ENCODE data around the gene ZNF460. TPM values are rescaled to one million over a fixed set of nuclear protein-coding genes. Genes with fewer than 3 reads are reported as not detected.

ZNF460 gene
- total and polyA plus RNA-seq, 2 of the 13 experiments (the other 11 are each of a cell fraction or from before 2014, with no cell fraction given) = 14.5 to 44.8 TPM

- TF ChIP-seq, protein P1, sequence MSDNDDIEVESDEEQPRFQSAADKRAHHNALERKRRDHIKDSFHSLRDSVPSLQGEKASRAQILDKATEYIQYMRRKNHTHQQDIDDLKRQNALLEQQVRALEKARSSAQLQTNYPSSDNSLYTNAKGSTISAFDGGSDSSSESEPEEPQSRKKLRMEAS (IDR thresholded peaks at IDR 0.05) = peak; percentile 69
- no peak for TF ChIP-seq FOXO1 (CRISPR knock-in tag; IDR thresholded peaks at IDR 0.05)
- no peak for TF ChIP-seq TOPORS (CRISPR knock-in tag; IDR thresholded peaks at IDR 0.05)
- TF ChIP-seq HMGA1 (CRISPR knock-in tag; conservative IDR thresholded peaks at IDR 0.05) = no peak
- no peak for TF ChIP-seq PREB (CRISPR knock-in tag; IDR thresholded peaks at IDR 0.05)
- no peak for TF ChIP-seq CCAR2 (optimal IDR thresholded peaks at IDR 0.05; ENCODE audit: low read depth, low read length)
- TF ChIP-seq ZEB1 (IDR thresholded peaks at IDR 0.05; ENCODE audit: insufficient replicate concordance, low read depth) = no peak
- no peak for TF ChIP-seq PAWR (CRISPR knock-in tag; IDR thresholded peaks at IDR 0.05; ENCODE audit: borderline replicate concordance)
- TF ChIP-seq ZNF816 (CRISPR knock-in tag; IDR thresholded peaks at IDR 0.05; ENCODE audit: borderline replicate concordance) = no peak
- peak; percentile 88 for TF ChIP-seq PHF20 (CRISPR knock-in tag; IDR thresholded peaks at IDR 0.05)
- TF ChIP-seq NFIC (IDR thresholded peaks at IDR 0.05; ENCODE audit: low read length) = no peak
- TF ChIP-seq GATAD2A (CRISPR knock-in tag; IDR thresholded peaks at IDR 0.05) = 0 out of 2 replicates have a peak, but pooled peaks have one; percentile 14
- TF ChIP-seq ZNF574 (CRISPR knock-in tag; IDR thresholded peaks at IDR 0.05) = peak; percentile 87
- TF ChIP-seq, protein P2, sequence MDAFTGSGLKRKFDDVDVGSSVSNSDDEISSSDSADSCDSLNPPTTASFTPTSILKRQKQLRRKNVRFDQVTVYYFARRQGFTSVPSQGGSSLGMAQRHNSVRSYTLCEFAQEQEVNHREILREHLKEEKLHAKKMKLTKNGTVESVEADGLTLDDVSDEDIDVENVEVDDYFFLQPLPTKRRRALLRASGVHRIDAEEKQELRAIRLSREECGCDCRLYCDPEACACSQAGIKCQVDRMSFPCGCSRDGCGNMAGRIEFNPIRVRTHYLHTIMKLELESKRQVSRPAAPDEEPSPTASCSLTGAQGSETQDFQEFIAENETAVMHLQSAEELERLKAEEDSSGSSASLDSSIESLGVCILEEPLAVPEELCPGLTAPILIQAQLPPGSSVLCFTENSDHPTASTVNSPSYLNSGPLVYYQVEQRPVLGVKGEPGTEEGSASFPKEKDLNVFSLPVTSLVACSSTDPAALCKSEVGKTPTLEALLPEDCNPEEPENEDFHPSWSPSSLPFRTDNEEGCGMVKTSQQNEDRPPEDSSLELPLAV (CRISPR knock-in tag; conservative IDR thresholded peaks at IDR 0.05; ENCODE audit: low read depth) = no peak
- TF ChIP-seq TBP (CRISPR knock-in tag; IDR thresholded peaks at IDR 0.05) = no peak
- no peak for TF ChIP-seq KLF15 (CRISPR knock-in tag; IDR thresholded peaks at IDR 0.05; ENCODE audit: borderline replicate concordance)
- no peak for TF ChIP-seq ZNF704 (CRISPR knock-in tag; IDR thresholded peaks at IDR 0.05; ENCODE audit: borderline replicate concordance)
- TF ChIP-seq, protein P3, sequence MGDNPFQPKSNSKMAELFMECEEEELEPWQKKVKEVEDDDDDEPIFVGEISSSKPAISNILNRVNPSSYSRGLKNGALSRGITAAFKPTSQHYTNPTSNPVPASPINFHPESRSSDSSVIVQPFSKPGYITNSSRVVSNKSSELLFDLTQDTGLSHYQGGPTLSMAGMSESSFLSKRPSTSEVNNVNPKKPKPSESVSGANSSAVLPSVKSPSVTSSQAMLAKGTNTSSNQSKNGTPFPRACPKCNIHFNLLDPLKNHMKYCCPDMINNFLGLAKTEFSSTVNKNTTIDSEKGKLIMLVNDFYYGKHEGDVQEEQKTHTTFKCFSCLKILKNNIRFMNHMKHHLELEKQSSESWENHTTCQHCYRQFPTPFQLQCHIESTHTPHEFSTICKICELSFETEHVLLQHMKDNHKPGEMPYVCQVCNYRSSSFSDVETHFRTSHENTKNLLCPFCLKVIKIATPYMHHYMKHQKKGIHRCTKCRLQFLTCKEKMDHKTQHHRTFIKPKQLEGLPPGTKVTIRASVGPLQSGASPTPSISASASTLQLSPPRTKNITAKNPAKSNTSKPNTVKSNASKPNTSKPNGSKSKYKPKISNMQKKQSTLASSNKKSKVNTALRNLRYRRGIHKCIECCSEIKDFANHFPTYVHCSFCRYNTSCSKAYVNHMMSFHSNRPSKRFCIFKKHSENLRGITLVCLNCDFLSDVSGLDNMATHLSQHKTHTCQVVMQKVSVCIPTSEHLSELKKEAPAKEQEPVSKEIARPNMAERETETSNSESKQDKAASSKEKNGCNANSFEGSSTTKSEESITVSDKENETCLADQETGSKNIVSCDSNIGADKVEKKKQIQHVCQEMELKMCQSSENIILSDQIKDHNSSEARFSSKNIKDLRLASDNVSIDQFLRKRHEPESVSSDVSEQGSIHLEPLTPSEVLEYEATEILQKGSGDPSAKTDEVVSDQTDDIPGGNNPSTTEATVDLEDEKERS (CRISPR knock-in tag; IDR thresholded peaks at IDR 0.05) = no peak; the same call in 1 of the 2 replicates
- peak; percentile 99 for TF ChIP-seq GABPB1 (CRISPR knock-in tag; IDR thresholded peaks at IDR 0.05)
Observed at GRCh38 chr19:57320180-57321084, 40.1 kb downstream of the ZNF460 start, which contains the start of gene ZNF543 (continued).
